ENCODE results near the gene DUT.

GRCh38 chr15:48363474-48363873 lies 32.2 kb downstream of the DUT start:
- TF ChIP-seq CTCF (conservative IDR thresholded peaks at IDR 0.05; ENCODE audit: low read depth, low read length) = no peak
- no peak for TF ChIP-seq EZH2 (IDR thresholded peaks at IDR 0.05; ENCODE audit: low read length, unreplicated experiment)
